Mesodermal cell (in vitro differentiated cells): ENCODE data around the gene SLMAP.

ENCODE experiments used
- H3K27ac ChIP-seq: 2 replicates; pipeline ENCODE4 v1.7.0; 2013; ENCODE audit warnings: mild to moderate bottlenecking, low read depth, low read length, moderate library complexity; ENCODE audit not compliant: severe bottlenecking
- H3K36me3 ChIP-seq: 2 replicates; pipeline ENCODE4 v1.7.1; 2013; ENCODE audit warnings: mild to moderate bottlenecking, low read length, moderate library complexity; ENCODE audit not compliant: control insufficient read depth, insufficient read depth
- H3K4me1 ChIP-seq: one replicate; pipeline ENCODE4 v1.7.1; 2013; ENCODE audit warnings: mild to moderate bottlenecking, low read length; ENCODE audit not compliant: insufficient read depth, control insufficient read depth, poor library complexity, severe bottlenecking
- H3K4me3 ChIP-seq: 2 replicates; pipeline ENCODE4 v1.7.0; 2013; ENCODE audit warnings: low read length, control low read depth, mild to moderate bottlenecking; ENCODE audit not compliant: insufficient read depth, poor library complexity, severe bottlenecking; ENCODE audit errors: extremely low read depth
- H3K9me3 ChIP-seq: 2 replicates; pipeline ENCODE4 v1.7.1; 2013; ENCODE audit warnings: mild to moderate bottlenecking, low read length, moderate library complexity; ENCODE audit not compliant: control insufficient read depth
- WGBS, 2 experiments: methylation state at CpG; one replicate each; pipeline ENCODE4 v1.1.5; 2013; ENCODE audit warnings: missing lambda C conversion rate in 2 of 2; ENCODE audit not compliant: insufficient coverage in 2 of 2; 5-methylcytosine and 5-hydroxymethylcytosine counted together

Gene SLMAP

DNA sequence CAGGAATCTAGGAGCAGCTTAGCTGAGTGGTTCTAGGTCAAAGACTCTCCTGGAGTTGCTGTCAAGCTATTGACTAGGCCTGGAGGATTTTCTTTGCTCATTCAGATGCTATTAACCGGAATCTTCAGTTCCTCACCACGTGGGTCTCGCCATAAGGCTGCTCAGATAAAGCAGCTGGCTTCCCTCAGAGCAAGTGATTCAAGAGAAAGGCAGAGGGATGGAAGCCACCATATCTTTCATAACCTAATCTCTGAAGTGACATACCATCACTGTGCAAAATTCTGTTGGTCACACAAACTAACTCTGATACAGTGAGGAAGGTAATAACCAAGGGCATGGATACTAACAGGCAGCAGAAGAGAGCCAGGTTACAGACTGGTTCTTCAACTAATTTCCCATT, 179.4 kb downstream of the SLMAP start:
- no peaks in the 10 kb centered on the region for H3K9me3 ChIP-seq
- no peak overlapping the region for H3K27ac ChIP-seq
- WGBS, 2 experiments: 86 to 100% methylated on average over 2 to 3 of the region's 3 CpGs
- no peak overlapping the region for H3K4me3 ChIP-seq
- no peaks in the 10 kb centered on the region for H3K4me1 ChIP-seq
- peaks cover 12% of the 10 kb centered on the region for H3K36me3 ChIP-seq

DNA sequence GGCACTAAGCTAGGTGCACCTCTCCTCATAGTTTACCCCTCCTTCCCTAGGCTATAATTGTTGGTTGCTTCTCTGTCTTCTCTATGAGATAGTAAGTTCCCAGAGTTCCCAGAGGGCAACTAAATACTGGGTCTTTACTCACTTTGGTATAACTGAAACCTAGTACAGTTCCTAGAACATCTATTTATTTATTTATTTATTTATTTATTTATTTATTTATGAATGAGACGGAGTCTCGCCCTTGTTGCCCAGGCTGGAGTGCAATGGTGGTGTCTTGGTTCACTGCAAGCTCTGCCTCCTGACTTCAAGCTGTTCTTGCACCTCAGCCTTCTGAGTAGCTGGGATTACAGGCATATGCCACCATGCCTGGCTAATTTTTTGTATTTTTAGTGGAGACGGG, 181.0 kb downstream of the SLMAP start:
- Histone ChIP-seq H3K9me3 (no peaks in the 10 kb centered on the region), H3K4me1 (no peaks in the 10 kb centered on the region), H3K36me3 (peaks cover 6% of the 10 kb centered on the region), H3K4me3 (no peak overlapping the region), H3K27ac (no peak overlapping the region)
- WGBS, 2 experiments: 92 to 96% methylated on average over 3 of the region's 3 CpGs

DNA sequence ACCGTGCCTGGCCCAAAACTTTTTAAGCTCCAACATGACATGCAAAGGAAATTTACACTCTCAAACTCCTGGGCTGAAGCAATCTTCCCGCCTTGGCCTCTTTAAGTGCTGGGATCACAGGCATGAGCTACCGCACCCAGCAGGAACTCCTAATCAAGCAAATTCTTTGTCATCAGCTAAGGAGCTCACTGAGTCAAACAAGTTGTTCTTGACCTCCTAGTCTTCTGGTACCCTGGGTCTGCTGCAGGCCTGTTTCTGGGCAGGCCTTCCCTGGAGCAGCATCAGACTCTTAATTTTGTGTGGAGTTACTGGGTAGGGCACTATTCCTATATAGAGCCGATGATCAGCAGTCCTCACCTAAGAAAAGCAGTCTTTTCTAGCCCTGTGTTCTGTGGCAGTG, 183.7 kb downstream of the SLMAP start:
- Histone ChIP-seq H3K36me3 (peaks cover 3% of the 10 kb centered on the region), H3K4me1 (peaks cover 17% of the 10 kb centered on the region), H3K4me3 (no peak overlapping the region), H3K27ac (no peak overlapping the region), H3K9me3 (no peaks in the 10 kb centered on the region)
- WGBS, 2 experiments: 77 to 81% methylated on average over 4 of the region's 4 CpGs

DNA sequence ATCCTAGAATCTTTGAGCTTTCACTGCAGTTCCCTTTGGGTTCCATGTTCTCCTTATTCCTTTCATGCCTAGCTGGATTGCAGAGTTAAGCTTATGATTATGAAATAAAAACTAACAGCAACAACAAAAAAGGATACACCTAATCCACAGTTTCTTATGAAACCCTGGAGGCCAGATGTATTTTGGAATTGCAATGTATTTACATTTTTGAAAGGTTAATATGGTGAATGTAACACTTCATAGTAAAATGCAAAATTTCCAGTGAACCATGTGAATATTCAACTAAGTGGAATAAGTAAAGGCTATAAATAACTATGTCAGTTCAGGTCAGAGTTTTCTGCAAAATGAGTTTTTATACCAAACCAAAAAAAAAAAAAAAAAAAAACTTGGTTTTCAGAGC, 186.3 kb downstream of the SLMAP start:
- no peak overlapping the region for H3K27ac ChIP-seq
- H3K36me3 ChIP-seq: no peaks in the 10 kb centered on the region
- H3K9me3 ChIP-seq: no peaks in the 10 kb centered on the region
- H3K4me1 ChIP-seq: peaks cover 18% of the 10 kb centered on the region
- no peak overlapping the region for H3K4me3 ChIP-seq

DNA sequence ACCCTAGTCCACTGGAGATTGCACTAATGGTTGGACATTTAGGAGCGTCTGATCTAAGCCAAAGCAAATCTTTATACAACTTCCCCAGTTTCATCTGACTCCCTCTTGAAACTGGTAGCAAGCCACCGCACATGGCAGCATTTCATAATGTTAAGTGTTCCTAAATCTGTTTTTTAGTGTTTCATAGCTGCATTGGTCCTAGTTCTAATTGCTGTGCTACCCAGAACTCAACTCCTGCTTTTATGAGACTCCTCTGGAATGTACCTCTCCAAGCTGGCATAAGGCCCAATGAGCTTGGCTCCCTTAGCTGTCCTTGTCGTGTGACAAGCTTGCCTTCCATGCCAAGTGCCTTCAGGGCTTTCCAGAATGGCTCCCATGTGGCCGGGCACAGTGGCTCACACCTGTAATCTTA, 186.8 kb downstream of the SLMAP start:
- H3K9me3 ChIP-seq: no peaks in the 10 kb centered on the region
- 96 to 97% methylated on average over 2 to 3 of the region's 4 CpGs for WGBS, 2 experiments
- H3K36me3 ChIP-seq: no peaks in the 10 kb centered on the region
- no peak overlapping the region for H3K4me3 ChIP-seq
- H3K4me1 ChIP-seq: peaks cover 20% of the 10 kb centered on the region
- no peak overlapping the region for H3K27ac ChIP-seq

DNA sequence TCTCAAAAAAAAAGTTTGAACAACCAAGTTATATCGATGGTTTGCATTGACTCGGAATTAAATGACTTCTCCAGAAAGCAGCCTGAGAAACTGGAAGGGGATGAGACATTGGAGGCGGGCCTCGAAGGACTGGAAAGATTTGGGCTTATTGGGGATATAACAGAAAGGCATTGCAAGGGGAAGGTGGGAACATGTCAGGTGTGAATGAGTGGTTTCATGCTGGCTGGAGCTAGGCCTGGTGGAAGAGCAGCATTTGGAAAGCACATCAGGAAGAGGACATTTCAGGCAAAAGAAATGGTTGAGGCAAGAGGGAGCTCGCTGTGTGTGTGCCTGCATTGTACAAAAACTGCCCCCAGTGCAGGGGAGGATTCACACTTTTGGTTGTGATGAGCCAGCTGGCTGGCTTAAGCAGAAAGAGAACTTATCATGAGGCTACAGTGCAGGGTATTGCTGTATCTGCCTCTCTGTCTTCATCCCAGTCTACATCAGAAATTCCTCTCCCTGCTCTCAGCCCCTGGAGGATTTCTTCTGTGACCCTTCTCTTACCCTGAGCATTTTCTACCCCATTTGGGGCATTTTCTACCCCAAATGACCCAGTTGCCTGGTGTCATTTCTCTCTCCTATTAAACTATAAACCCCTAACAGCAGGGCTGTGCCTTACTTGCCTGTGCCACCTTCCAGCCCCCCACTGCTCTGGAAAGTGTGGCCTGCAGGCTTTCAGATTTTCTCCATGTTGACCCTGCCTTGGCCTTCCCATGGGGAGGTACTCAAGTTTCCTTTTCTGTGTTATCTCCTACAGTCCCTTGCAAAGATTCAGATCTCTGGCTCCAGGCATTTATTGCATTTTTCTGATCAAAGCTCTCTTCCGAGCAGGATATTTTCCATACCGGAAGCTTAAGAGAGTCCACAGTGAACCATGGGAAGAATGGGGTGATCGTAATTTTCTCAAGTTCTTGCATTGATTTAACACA, 187.7 kb downstream of the SLMAP start:
- WGBS, 2 experiments: 86 to 99% methylated on average over 6 to 7 of the region's 8 CpGs
- Histone ChIP-seq H3K36me3 (no peaks in the 10 kb centered on the region), H3K4me3 (no peak overlapping the region), H3K27ac (peak overlapping the region; percentile 81), H3K9me3 (no peaks in the 10 kb centered on the region), H3K4me1 (peaks cover 29% of the 10 kb centered on the region)

DNA sequence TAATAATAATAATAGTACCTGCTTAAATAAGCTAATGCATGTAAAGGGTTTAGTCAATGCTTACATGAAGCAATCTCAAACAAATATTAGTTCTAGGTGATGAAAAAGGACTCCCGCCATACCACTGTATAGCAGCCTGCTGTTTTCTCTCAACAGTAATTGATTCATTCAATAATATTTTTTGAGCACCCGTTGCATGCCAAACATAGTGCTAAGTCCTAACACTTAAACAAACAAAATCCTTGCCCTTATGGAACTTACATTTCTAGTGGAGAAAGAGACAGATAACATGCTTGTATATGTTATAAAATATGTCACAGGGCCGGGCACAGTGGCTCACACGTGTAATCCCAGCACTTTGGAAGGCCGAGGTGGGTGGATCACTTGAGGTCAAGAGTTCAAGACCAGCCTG, 190.9 kb downstream of the SLMAP start:
- Histone ChIP-seq H3K27ac (no peak overlapping the region), H3K9me3 (no peaks in the 10 kb centered on the region), H3K4me1 (peaks cover 51% of the 10 kb centered on the region), H3K4me3 (no peak overlapping the region), H3K36me3 (no peaks in the 10 kb centered on the region)
- WGBS, 2 experiments: 96 to 100% methylated on average over 2 to 5 of the region's 5 CpGs

DNA sequence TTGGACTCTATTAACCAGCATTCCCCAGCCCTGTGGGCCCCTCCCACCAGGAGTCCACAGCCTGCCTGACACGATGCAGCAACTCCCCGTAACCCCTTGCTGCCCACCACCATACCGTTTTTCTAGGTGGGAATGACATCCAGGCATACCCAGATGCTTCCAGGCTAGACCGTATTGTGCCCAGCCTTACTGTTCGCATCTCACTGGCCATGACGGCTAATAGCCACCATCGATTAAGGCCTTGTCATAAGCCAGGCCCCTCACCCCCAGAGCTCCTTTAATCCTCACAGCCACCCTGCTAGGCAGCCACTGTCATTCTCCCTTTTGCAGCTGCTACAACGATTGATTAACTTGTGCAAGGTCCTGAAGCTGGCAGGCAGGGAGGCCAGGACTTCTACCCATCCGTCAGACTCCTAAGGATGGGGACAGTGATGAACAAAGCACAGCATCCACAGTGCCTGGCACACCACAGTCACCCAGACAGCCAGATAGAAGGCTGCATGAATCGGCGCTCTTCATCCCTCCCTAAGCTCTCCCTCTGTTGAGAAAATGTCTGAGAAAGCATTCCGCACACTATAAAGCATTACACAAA, 192.1 kb downstream of the SLMAP start:
- WGBS, 2 experiments: 69 to 73% methylated on average over 7 to 9 of the region's 12 CpGs
- H3K9me3 ChIP-seq: no peaks in the 10 kb centered on the region
- no peak overlapping the region for H3K4me3 ChIP-seq
- H3K36me3 ChIP-seq: no peaks in the 10 kb centered on the region
- peaks cover 56% of the 10 kb centered on the region for H3K4me1 ChIP-seq
- peak overlapping the region; percentile 83 for H3K27ac ChIP-seq

DNA sequence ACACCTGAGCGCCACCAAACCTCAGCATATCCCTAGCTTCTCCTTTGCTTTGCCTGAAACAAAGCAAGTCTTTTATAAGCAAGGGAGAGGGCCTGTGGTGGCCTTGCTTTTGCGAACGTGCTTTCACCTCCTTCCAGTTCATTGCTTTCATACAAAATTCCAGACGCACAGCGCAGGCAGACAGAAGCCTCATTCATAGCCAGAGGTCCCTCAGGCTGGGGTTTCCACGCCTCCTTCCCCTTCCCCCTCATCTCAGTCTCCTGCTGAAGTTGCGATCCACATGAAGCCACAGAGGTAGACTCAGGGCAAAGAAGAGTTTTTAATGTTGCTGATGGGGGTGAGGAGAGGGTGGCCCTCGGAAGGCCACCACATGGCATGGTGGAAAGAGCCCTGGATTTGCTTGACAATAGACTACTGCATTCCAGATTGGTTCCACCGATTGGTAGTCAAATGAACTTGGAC, 192.7 kb downstream of the SLMAP start:
- Histone ChIP-seq H3K4me1 (peaks cover 50% of the 10 kb centered on the region), H3K27ac (peak overlapping the region; percentile 83), H3K4me3 (no peak overlapping the region), H3K9me3 (no peaks in the 10 kb centered on the region), H3K36me3 (no peaks in the 10 kb centered on the region)
- WGBS, 2 experiments: 62 to 75% methylated on average over 6 to 7 of the region's 9 CpGs

DNA sequence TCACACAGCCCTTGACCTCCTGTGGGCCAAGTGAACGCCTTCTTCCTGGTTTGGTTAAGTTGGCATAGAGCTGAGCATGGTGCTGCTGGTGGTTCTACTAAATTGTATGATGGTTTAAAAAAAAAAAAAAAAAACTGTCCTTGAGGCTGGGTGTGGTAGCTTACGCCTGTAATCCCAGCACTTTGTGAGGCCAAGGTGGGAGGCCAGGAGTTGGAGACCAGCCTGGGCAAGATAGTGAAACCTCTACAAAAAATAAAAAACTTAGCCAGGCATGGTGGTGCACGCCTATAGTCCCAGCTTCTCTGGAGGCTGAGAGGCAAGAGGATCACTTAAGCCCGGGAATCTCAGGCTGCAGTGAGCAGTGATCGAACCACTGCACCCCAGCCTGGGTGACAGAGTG, 193.2 kb downstream of the SLMAP start:
- Histone ChIP-seq H3K4me1 (peaks cover 45% of the 10 kb centered on the region), H3K27ac (no peak overlapping the region), H3K36me3 (no peaks in the 10 kb centered on the region), H3K4me3 (no peak overlapping the region), H3K9me3 (no peaks in the 10 kb centered on the region)
- 92 to 95% methylated on average over 5 of the region's 5 CpGs for WGBS, 2 experiments
